Kidney epithelial cell (primary cell): ENCODE results near the gene PIK3CA. TPM values are rescaled to one million over a fixed set of nuclear protein-coding genes. Genes with fewer than 3 reads are reported as not detected.
"Not testable (repeated sequence)": the region's sequence is repeated elsewhere in the genome, so short reads cannot be mapped to it uniquely, and the experiment has no call there.

ENCODE experiments used
- DNase-seq: peaks from one replicate; pipeline ENCODE4 v3.0.0-alpha.2; 2010; ENCODE audit warnings: low read depth
- H3K27me3 ChIP-seq: 2 replicates; pipeline ENCODE4 v1.6.0; 2011; ENCODE audit warnings: low read length; ENCODE audit not compliant: control insufficient read depth, insufficient read depth
- H3K36me3 ChIP-seq: 2 replicates; pipeline ENCODE4 v1.5.1; 2011; ENCODE audit warnings: low read length; ENCODE audit not compliant: control insufficient read depth, insufficient read depth
- H3K4me3 ChIP-seq: 2 replicates; pipeline ENCODE4 v1.5.1; 2011; ENCODE audit warnings: low read depth, mild to moderate bottlenecking, control low read depth, low read length
- CTCF ChIP-seq: IDR thresholded peaks from 2 replicates; pipeline ENCODE4 v1.5.1; 2011; ENCODE audit warnings: mild to moderate bottlenecking, moderate library complexity, low read length, control low read depth, inconsistent platforms; ENCODE audit not compliant: insufficient read depth, poor library complexity, severe bottlenecking
- total RNA-seq: library from RNA; depleted of rRNA; stranded (reverse); fragments of >200 nt; gene quantifications from 2 replicates; pipeline ENCODE4 v1.2.3, GENCODE V29; 2015

Gene PIK3CA
- total RNA-seq, 1 donor from 2014 or later, result 15.8 TPM

- no peak for TF ChIP-seq CTCF
- Histone ChIP-seq H3K27me3 (no peaks in the 10 kb centered on the region), H3K4me3 (no peak overlapping the region), H3K36me3 (no peaks in the 10 kb centered on the region)
- peak; percentile 18 for DNase-seq
Observed at GRCh38 chr3:179108086-179108485, 40.1 kb upstream of the PIK3CA start.

- Histone ChIP-seq H3K27me3 (no peaks in the 10 kb centered on the region), H3K36me3 (no peaks in the 10 kb centered on the region), H3K4me3 (no peak overlapping the region)
- no peak for TF ChIP-seq CTCF
- no peak for DNase-seq
Observed at GRCh38 chr3:179113903-179114302, 34.3 kb upstream of the PIK3CA start.

GRCh38 chr3:179115444-179115843, 32.7 kb upstream of the PIK3CA start:
- H3K27me3 ChIP-seq, DNase-seq, H3K36me3 ChIP-seq: not testable (repeated sequence)

GRCh38 chr3:179116816-179117215, 31.3 kb upstream of the PIK3CA start:
- Histone ChIP-seq H3K27me3 (no peaks in the 10 kb centered on the region), H3K4me3 (no peak overlapping the region), H3K36me3 (no peaks in the 10 kb centered on the region)
- no peak for DNase-seq
- TF ChIP-seq CTCF, result no peak

More at GRCh38 chr3:179115444-179115843, 32.7 kb upstream of the PIK3CA start:
- not testable (repeated sequence) for H3K4me3 ChIP-seq

GRCh38 chr3:179132191-179132890, 15.8 kb upstream of the PIK3CA start:
- not testable (repeated sequence) for DNase-seq, H3K27me3 ChIP-seq, H3K36me3 ChIP-seq, H3K4me3 ChIP-seq

GRCh38 chr3:179133575-179133974, 14.6 kb upstream of the PIK3CA start:
- Histone ChIP-seq H3K27me3 (no peaks in the 10 kb centered on the region), H3K4me3 (no peak overlapping the region), H3K36me3 (no peaks in the 10 kb centered on the region)
- DNase-seq, result no peak
- no peak for TF ChIP-seq CTCF

GRCh38 chr3:179136195-179136594, 12.0 kb upstream of the PIK3CA start:
- Histone ChIP-seq H3K36me3 (no peaks in the 10 kb centered on the region), H3K4me3 (no peak overlapping the region), H3K27me3 (no peaks in the 10 kb centered on the region)
- no peak for TF ChIP-seq CTCF
- DNase-seq, result no peak
